GM12873 (cell line): ENCODE measurements around the gene PAQR5.

Experiments used
- TF ChIP-seq, protein P1 (sequence below): IDR thresholded peaks from 2 replicates; pipeline ENCODE4 v1.5.1; 2012; ENCODE audit warnings: low read depth, mild to moderate bottlenecking, moderate library complexity, low read length, control low read depth; ENCODE audit not compliant: insufficient read depth; ENCODE audit errors: missing control alignments

Gene PAQR5

DNA sequence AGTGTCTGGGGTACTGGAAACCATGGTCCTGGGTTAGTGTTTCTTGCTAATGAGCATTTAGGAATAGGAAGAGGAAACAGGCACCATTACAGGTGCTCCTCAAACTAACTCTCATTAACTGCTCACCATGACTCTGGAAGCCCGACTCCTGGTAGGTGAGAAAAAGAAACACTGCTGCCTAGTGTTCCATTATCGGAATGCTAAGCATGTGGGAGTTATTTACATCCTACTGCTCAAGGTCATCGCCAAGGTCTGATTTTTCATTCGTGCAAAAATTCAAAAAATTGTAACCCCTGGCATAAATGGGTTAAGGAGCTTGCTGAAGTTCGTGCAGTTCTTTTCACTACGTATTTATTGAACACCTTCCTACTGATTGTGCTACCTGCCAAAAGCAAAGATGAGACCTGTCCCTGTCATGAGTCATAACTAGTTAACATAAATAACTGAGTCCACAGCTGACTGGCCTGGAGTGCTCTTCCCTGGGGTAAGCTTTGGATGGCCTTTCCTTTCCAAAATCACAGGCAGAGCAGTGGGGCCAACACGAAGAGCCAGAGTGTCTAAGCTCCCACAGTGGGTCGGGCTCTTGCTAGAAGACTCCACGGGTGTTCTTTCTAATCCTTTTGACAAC, 22.7 kb upstream of the PAQR5 start:
- TF ChIP-seq, protein P1, sequence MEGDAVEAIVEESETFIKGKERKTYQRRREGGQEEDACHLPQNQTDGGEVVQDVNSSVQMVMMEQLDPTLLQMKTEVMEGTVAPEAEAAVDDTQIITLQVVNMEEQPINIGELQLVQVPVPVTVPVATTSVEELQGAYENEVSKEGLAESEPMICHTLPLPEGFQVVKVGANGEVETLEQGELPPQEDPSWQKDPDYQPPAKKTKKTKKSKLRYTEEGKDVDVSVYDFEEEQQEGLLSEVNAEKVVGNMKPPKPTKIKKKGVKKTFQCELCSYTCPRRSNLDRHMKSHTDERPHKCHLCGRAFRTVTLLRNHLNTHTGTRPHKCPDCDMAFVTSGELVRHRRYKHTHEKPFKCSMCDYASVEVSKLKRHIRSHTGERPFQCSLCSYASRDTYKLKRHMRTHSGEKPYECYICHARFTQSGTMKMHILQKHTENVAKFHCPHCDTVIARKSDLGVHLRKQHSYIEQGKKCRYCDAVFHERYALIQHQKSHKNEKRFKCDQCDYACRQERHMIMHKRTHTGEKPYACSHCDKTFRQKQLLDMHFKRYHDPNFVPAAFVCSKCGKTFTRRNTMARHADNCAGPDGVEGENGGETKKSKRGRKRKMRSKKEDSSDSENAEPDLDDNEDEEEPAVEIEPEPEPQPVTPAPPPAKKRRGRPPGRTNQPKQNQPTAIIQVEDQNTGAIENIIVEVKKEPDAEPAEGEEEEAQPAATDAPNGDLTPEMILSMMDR, result no peak

DNA sequence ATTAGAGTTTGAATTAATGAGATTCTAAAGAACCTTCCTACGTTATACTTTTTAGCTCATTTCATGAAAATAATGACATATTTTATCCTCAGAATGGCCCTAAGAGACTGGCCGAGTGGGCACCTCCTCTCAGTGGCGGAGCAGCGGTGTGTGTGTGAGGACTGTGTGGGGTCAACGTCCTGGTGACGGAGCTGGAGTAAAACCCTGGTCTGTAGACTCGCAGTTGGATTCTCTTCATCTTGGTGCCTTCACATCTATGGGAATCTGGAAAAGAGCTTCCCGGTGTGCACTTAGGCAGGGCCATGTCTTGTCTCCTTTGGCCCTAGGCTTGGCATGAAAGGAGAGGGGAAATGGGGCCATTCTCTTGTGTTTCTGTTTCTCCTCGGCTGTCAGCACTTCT, 21.4 kb upstream of the PAQR5 start:
- TF ChIP-seq, protein P1, result no peak

DNA sequence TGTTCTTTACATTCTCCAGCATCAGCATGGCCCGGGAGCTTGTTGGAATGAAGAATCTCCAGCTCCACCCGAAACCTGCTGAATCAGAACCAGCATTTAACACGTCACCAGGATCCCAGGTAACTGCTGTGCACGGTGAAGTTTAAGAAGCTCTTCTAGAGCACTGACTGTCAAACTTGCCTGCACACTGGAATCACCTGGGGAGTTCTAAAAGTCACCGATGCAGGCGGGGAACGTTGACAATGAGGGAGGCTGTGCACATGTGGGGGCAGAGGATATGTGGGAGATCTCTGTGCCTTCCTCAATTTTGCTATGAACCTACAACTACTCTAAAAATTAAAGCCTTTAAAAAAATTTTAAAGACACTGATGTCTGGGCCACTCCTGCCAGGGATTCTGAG, 19.1 kb upstream of the PAQR5 start:
- TF ChIP-seq, protein P1, result no peak

DNA sequence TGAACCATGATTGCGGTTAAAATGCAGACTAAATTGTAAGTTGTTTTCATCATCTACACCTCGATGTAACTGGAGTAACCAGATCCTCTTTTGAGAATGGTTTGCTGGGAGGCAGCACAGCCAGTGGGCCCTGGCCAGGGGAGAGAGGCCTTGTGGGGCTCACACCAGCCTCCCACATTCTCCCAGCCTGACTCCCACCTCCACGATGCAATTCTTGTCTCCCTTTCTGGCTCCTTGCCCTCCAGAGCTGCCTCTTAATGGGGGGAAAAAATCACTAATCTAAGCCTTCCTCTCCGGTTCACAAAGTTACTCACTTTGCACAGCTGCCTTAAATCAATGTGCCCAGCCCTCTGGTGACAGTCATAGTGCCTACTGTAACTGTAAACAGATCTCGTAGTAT, 17.9 kb upstream of the PAQR5 start:
- TF ChIP-seq, protein P1, result no peak

DNA sequence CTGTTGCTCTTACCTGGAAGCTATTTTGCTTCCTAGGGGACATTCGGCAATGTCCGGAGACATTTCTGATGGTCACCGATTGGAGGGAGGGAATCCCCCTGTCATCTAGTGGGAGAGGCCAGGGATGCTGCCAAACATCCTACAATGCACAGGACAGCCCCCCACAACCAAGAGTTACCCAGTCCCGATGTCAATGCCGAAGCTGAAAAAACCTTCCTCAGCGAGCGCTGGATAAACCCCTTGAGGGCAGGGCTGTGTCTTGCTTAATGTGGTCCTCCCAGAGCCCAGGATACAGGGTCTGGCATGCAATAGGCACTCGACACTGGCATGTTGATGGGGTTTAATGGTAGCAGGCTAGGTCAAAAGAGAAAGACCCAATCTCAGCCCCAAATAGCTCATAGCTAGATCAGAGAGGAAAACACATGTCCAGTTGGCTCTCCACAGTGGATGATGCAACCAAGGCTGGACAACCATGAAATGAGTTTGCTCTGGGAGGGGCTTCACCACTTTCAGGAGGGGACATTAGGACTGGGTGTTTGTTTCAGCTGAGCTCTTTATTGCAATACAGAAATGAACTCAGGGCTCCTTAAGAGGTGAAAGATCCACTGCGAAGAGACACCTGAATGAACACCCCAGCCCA, 16.5 kb upstream of the PAQR5 start:
- TF ChIP-seq, protein P1, result no peak

DNA sequence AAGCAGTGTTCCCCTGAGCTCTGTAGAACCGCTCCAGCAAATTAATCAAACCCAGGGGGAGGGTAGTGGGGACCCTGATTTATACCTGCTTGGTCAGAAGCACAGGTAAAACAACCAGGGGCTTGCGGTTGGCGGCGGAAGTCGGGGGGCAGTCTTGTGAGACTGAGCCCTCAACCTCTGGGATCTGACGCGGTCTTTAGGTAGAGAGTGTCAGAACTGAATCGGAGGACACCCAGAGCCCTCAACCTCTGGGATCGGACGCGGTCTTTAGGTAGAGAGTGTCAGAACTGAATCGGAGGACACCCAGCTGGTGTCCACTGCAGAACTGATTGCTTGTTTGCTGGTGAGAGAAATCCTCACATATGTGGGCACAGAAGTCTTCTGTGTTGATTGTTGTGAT, 12.9 kb upstream of the PAQR5 start:
- TF ChIP-seq, protein P1, result no peak

DNA sequence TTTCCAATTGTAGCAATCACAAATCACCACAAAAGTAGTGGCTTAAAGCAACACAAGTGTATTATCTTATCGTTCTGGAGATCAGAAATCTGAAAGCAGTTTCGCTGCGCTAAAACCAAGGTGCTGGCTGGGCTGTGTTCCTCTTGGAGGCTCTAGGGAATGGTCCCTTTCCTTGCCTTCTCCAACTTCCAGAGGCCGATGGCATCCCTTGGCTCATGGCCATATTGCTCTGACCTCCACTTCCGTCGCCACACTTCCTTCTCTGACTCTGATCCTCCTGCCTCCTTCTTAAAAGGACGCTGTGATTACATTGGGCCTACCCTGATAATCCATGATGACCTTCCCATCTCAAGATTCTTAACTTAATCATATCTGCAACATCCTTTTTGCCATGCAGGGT, 10.7 kb upstream of the PAQR5 start:
- TF ChIP-seq, protein P1, result no peak
